ENCODE data around the gene G6PC2.
A peak's percentile ranks its signal among the peaks of the same experiment; 100 is the strongest.
"Not testable (repeated sequence)": the region's sequence is repeated elsewhere in the genome, so short reads cannot be mapped to it uniquely, and the experiment has no call there.

G6PC2 gene

GRCh38 chr2:168907940-168908662, 7.0 kb downstream of the G6PC2 start:
- DNase-seq, result no peak

DNA sequence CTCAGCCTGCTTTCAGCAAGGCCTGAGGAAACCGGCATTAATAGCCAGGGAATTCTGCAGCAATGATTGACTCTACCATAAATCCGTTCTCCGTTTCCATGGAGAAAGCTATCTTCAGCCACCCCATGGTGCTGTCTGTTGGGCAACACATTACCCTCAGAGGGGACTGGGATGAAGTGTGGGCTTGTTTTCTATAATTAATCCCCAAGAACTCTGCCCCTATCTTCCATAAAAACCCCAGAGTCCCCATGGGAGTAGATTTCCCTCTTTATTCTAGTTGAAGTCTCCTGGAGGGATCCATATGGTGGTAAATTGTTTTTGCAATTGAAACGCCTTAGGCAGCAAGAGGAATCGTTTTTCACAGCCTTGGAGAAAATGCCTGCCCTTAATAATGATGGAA, 9.2 kb downstream of the G6PC2 start:
- DNase-seq, result no peak

DNA sequence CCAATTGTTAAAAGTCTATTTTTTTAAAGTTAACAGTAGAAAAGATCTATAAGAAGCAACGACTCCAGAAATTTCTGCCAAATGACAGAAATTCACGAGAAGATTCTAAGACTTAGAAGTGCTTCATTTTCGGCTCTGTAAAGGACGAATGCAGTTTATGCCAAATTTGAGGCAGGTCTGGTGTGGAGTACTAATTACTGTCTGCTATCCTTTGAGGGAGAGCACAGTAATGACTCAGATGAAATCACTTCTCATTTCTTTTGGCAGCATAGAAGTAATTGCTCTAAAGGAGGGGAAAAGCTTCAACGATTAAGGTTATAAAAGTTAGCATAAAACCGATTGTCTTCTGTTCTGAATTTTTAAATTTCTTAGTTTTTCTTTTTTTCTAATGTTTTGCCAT, 11.4 kb downstream of the G6PC2 start:
- DNase-seq, result no peak

- DNase-seq, result no peak
These were observed 11.8 kb downstream of the G6PC2 start for GRCh38 chr2:168912901-168913369.

DNA sequence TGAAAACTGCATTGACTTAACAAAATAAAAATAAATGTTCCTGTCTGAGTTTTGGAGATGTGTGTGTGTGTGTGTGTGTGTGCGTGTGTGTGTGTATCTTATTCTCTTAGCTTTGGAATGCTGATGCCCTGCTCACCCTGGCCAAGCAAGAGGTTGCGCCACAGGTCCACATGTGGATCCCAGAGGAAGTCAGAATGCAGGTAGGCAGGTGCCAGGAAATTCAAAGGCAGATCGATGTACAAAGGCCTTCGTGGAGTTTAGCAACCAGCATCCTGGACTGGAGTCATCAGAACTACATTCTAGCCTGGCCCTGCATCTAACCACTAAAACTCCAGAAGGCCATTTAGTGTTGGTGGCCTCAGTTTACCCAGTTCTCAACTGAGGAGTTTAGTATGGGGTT, 12.4 kb downstream of the G6PC2 start:
- no peak for DNase-seq

DNA sequence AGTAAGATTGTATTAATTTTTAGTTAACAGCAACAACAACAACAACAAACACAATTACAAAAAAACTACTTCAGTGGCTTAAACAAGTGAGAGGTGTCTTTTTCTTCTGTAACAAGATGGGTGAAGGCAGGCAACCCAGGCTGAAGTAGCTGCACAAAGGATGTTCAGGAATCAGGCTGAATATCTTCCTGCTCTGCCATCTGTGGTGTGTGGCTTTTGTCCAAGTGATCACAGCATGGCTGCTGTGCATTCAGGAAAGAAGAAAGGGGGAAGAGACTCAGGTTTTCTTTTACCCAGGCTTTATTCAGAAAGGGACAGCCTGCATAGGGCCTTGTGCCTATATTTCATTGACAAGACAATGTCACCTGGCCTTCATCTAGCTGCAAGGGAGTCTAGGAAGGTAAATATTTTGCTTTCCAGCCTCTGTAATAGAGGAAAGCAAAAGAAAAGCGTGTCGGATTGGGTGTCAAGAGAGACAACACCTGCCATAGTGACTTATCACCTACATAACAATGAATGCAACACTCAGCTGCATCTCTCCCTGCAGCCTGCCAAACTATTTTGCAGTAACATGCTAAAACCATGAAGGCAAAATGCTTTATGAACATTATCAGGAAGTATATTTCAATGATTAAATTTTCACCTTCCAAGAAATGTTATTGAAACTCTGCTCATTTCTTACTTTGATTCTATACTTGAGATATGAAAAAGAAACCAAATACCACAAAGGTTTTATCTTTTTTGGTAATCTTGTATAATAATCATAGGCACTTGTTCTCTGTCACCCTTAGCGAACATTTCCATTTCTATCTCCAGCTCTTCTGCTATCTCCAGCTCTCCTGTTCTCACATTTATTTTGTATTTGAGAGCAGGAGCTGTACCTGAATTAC, 14.6 kb downstream of the G6PC2 start:
- DNase-seq, result no peak

GRCh38 chr2:168916331-168916675, 15.2 kb downstream of the G6PC2 start:
- no peak for DNase-seq

DNA sequence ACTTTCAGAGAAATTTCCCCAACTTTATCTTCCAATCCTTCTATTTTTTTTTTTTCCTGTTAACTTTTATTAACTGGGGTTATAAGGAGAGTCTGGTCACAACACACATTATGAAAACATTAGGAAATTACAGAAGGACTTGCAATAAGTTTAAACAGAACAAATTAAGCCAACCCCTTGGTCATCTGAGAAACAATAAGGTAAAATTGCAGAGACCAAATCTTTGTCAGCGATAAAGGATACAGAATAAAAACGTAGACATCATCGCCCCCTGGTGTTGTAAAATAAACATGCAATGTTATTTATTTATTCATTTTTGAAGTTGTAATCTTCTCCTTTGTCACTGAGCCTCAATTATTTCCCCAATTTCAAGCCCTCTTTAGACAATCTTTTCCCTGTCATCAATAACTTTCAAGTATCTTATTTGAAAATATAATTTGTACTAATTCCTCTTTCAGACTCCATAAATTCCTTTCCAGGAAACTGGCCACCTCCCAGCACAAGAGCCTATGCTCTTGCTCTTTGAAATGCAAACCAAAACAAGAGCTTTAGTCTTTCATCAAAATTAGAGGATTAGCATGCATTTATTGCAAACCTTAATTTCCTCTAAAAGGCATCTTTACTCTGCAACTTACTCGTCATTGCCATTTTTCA, 19.5 kb downstream of the G6PC2 start:
- DNase-seq, result peak in 1 of 2 donors; percentile 55

DNA sequence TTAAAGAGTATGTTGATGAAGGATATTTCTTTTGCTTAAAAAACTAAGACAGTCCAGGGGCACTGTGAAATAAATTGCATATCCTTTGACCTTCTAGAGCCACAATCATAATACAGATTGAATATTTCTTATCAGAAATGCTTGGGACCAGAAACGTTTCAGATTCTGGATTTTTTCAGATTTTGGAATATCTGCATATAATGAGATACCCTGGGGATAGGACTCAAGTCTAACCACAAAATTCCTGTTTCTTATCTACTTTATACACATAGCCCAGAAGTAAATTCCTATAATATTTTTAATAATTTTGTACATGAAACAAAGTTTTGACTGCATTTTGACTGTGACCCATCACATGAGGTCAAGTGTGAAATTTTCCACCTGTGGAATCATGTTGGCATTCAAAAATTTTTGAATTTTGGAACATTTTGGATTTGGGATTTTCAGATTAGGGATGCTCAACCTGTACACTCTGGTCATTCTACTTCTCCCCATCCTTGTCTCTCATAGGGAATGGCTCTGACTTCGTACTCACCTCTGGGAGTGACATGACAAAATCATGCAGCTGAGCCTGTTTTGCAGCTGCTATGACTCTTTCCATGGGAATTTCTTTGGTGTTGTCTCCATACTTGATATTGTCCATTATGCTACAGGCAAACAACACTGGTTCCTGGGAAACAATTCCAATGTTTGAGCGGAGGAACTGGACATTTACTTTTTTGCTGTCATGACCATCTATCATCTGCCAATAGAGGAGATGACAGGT, 25.7 kb downstream of the G6PC2 start:
- no peak for DNase-seq

GRCh38 chr2:168928113-168928831, 27.2 kb downstream of the G6PC2 start:
- DNase-seq, result no peak

- DNase-seq, result no peak
These were observed 27.9 kb downstream of the G6PC2 start for GRCh38 chr2:168929031-168929430.

GRCh38 chr2:168930242-168930641, 29.2 kb downstream of the G6PC2 start:
- DNase-seq, result no peak

GRCh38 chr2:168932174-168932573, 31.1 kb downstream of the G6PC2 start:
- DNase-seq, result not testable (repeated sequence)

DNA sequence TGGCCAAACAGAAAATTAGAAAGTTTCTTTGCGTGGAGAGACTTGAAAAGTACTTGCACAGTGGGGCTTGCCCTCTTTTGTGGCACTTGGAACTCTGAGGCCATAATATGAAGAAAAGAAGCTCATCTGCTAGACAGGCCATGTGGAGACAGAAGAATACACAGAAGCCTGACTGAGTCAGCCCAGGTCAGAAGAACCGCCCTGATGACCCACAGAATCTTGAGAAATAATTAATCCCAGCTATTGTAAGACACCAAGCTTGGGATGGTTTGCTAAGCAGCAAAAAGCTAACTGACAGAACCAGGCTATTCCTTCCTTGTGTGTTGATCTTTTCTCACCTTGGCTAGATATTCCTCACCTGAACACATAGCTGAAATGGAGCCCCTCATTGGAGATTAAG, 33.7 kb downstream of the G6PC2 start:
- DNase-seq, result no peak

DNA sequence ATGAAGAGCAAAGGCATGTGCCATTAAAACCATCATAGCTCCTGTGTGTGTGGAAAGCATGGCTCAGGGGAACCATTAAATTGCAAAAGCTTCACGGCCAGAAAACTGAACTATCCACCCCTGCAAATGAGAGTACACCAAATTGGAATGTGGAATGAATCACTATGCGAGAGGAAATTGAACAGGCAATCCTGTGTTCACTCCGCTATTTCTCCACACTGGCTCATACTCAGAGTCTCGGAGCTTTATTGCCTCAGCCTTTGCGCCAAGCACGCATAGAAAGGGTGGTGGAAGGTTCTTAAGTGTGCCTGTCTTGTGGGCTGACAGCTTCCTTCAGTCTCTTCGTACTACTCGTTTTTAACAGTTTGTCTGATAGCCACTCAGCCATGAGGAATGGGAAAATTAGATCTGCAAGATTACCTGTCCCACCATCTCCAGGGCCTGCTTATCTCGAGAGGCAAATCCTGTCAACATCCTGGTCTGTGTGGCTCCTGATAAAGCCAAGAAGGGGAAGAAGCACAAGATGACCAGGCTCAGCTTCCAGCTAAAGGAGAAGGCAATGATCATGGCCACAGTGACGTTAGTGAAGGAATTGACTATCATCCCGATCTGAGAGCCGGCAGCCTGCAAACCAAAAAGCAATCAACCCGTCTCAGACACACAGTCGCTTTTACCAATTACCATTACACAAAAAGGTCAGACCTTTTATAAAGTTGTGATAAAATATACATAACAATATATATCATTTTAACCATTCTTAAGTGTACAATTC, 34.9 kb downstream of the G6PC2 start:
- DNase-seq, result no peak

- no peak for DNase-seq
These were observed 38.0 kb downstream of the G6PC2 start for GRCh38 chr2:168939061-168939460.

- no peak for DNase-seq
These were observed 38.8 kb downstream of the G6PC2 start for GRCh38 chr2:168939918-168940317.

GRCh38 chr2:168941297-168941696, 40.2 kb downstream of the G6PC2 start:
- DNase-seq, result no peak

- no peak for DNase-seq
These were observed 43.0 kb downstream of the G6PC2 start for GRCh38 chr2:168944065-168944464.

GRCh38 chr2:168945508-168945907, 44.4 kb downstream of the G6PC2 start:
- no peak for DNase-seq

GRCh38 chr2:168948621-168949212, 47.6 kb downstream of the G6PC2 start:
- DNase-seq, result peak in 1 of 2 donors; percentile 18

Measured in CD4-positive, alpha-beta T cell treated with Interferon alpha-2 for 1 hour (primary cell).